ENCODE results near the gene KRT72. TPM values are rescaled to one million over a fixed set of nuclear protein-coding genes. Genes with fewer than 3 reads are reported as not detected.

The KRT72 gene
- total RNA-seq, result not detected

GRCh38 chr12:52600941-52601481 is at the start of gene KRT72:
Gene KRT72, minus strand, starts transcription at chr12:52601463. Its CDS starts 11 bp downstream, at chr12:52601452.
- POLR2A ChIA-PET, result no interaction called here
- DNase-seq, result peak; percentile 9
- peaks cover 4% of the 10 kb centered on the region for H3K4me1 Mint-ChIP-seq
- no peaks in the 10 kb centered on the region for H3K36me3 Mint-ChIP-seq (ENCODE audit: low read depth)
- H3K27ac Mint-ChIP-seq, result no peak within 1 kb of the TSS
- peaks cover 38% of the 10 kb centered on the region for H3K27me3 Mint-ChIP-seq
- H3K4me3 Mint-ChIP-seq, result no peak within 1 kb of the TSS
- CTCF ChIA-PET, result no interaction called here
- H3K9me3 Mint-ChIP-seq, result no peaks in the 10 kb centered on the region

GRCh38 chr12:52650520-52651081 is 49.3 kb upstream of the KRT72 start:
- Mint-ChIP-seq H3K27ac (no peak overlapping the region), H3K27me3 (peaks cover 30% of the 10 kb centered on the region), H3K36me3 (ENCODE audit: low read depth) (no peaks in the 10 kb centered on the region), H3K9me3 (no peaks in the 10 kb centered on the region), H3K4me3 (no peak overlapping the region), H3K4me1 (peaks cover 28% of the 10 kb centered on the region)
- CTCF ChIA-PET, result no interaction called here
- POLR2A ChIA-PET, result no interaction called here
- DNase-seq, result no peak

DNA sequence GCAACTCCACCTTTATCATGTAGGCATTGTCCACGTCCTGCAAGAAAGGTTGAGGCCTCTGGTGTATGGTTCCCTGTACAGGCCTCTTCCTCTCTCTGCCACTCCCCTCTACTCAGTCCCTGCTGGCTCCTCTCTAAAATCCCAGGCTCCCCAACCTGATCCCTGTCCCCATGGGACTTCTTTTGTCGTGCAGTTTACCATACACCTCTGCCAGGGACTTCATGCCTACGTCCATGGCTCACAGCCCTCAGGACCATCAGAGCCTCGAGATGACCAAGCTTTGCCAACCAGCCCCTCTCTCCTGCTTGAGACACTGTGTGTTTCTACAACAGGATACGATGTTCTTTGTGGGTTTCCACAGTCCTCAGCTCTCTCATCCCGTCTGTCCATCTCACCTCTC is 47.8 kb upstream of the KRT72 start:
- CTCF ChIA-PET, result no interaction called here
- Mint-ChIP-seq H3K4me1 (peaks cover 42% of the 10 kb centered on the region), H3K36me3 (ENCODE audit: low read depth) (peaks cover 10% of the 10 kb centered on the region), H3K27ac (no peak overlapping the region), H3K4me3 (no peak overlapping the region), H3K9me3 (peaks cover 3% of the 10 kb centered on the region), H3K27me3 (peaks cover 20% of the 10 kb centered on the region)
- POLR2A ChIA-PET, result no interaction called here
- no peak for DNase-seq

DNA sequence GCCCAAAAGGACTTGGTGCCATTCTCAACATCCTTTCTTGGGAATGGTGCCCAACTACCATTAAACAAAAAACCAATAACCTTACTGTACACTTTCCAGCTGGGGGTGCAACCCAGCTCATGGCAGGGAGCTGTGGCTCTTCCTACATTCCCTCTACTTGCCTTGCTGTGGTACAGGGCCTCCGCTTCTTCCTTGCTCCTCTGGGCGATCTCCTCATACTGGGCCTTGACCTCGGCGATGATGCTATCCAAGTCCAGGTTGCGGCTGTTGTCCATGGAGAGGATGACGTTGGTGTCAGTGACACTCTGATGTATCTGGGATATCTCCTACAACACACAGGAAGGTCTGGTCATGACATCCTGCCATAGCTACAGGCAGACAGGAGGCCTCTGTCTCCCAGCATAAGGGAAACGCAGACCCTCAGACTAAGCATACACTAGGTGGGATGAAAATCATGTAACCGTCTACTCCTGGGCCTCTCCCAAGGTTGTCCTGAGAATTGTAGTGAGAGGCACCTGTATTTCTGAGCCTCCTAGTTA is 46.8 kb upstream of the KRT72 start:
- Mint-ChIP-seq H3K27me3 (peaks cover 13% of the 10 kb centered on the region), H3K4me3 (no peak overlapping the region), H3K9me3 (peaks cover 3% of the 10 kb centered on the region), H3K4me1 (peaks cover 45% of the 10 kb centered on the region), H3K27ac (no peak overlapping the region), H3K36me3 (ENCODE audit: low read depth) (peaks cover 10% of the 10 kb centered on the region)
- POLR2A ChIA-PET, result no interaction called here
- CTCF ChIA-PET, result no interaction called here
- DNase-seq, result no peak

DNA sequence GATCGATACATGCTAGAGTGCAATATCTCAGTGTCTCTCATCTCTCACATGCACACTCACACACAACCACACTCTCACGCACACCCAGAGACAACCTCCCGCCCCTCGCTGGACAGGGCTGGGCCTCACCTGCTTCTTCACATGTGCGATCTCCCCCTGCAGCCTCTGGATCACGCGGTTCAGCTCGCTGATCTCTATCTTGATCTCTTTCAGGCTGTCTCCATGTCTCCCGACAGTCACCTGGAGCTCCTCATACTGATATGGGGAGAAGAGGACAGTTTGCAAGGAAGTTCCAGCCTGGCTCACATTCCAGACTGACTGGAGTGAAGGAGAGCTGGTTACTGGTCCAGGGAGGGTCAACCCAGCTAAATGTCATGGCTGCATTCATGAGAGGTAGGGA is 46.3 kb upstream of the KRT72 start:
- CTCF ChIA-PET, result no interaction called here
- DNase-seq, result no peak
- POLR2A ChIA-PET, result no interaction called here
- Mint-ChIP-seq H3K36me3 (ENCODE audit: low read depth) (peaks cover 10% of the 10 kb centered on the region), H3K9me3 (peaks cover 3% of the 10 kb centered on the region), H3K27ac (peak overlapping the region; percentile 32), H3K4me3 (no peak overlapping the region), H3K4me1 (peaks cover 46% of the 10 kb centered on the region), H3K27me3 (peaks cover 12% of the 10 kb centered on the region)

- H3K27ac Mint-ChIP-seq, result peak overlapping the region; percentile 99
- DNase-seq, result no peak
- peaks cover 3% of the 10 kb centered on the region for H3K9me3 Mint-ChIP-seq
- H3K4me1 Mint-ChIP-seq, result peaks cover 52% of the 10 kb centered on the region
- peaks cover 11% of the 10 kb centered on the region for H3K27me3 Mint-ChIP-seq
- H3K36me3 Mint-ChIP-seq (ENCODE audit: low read depth), result peaks cover 10% of the 10 kb centered on the region
- CTCF ChIA-PET, result no interaction called here
- POLR2A ChIA-PET, result interaction anchor here (0.8 kb wide), 1 partner anchor 34 kb away, joined by 4 read pairs; the partner anchor contains the start of gene KRT1
- no peak overlapping the region for H3K4me3 Mint-ChIP-seq
Measured at GRCh38 chr12:52646613-52647012, 45.4 kb upstream of the KRT72 start.

DNA sequence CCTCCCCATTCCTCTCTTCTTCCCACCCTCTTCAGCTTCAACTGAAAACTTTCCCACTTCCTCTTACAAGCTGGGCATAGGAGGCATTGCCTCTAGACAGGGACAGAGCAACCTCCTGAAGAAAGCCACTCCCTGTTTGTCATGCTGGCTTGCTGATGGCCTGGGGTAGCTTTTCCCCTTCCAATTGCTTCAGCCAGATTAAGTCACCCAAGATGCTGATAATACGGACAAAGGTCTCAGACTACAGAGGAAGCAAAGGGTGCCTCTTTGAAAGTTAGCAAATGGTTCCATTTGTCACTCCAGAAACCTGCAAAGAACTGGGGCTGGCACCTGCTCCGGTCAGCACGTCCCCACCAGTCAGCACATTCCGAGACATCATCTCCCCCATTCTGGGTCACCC is 44.7 kb upstream of the KRT72 start:
- peaks cover 57% of the 10 kb centered on the region for H3K4me1 Mint-ChIP-seq
- peaks cover 3% of the 10 kb centered on the region for H3K9me3 Mint-ChIP-seq
- CTCF ChIA-PET, result interaction anchor here (1.0 kb wide), 2 partner anchors 12 to 234 kb away, joined by 3 to 4 read pairs; no protein-coding TSS in a partner anchor
- POLR2A ChIA-PET, result interaction anchor here (0.8 to 1.2 kb wide), 3 partner anchors 11 to 360 kb away, joined by 4 read pairs; partner anchors contain the start of gene KRT1
- peak overlapping the region; percentile 99 for H3K27ac Mint-ChIP-seq
- H3K27me3 Mint-ChIP-seq, result peaks cover 13% of the 10 kb centered on the region
- H3K4me3 Mint-ChIP-seq, result no peak overlapping the region
- peaks cover 10% of the 10 kb centered on the region for H3K36me3 Mint-ChIP-seq (ENCODE audit: low read depth)
- DNase-seq, result no peak

DNA sequence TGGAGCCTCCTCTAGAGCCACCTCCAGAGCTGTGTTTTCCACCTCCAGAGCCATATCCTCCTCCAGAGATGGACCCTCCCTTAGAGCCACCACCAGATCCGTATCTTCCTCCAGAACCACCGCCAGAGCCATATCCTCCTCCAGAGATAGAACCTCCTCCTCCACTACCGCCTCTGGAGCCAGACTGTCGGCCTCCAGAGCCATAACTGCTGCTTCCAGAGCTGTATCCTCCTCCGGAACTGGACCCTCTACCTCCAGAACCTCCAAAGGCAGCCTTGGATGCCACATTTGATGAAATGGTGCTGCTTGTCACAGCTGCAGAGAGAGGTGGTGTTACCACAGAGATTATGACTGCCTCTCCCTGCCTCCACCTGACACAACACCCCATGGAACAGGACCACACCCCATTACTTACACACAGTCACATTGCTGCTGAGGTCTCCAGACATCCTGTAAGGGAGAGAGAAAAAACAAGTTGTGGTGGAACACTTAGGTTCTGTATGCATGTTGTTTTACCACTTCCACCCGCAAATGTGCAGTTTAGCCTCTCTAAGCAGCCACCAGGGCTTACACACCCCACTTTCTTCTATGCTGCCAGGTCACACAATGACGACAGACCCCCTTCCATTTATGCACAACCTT is 44.0 kb upstream of the KRT72 start:
- POLR2A ChIA-PET, result interaction anchor here (1.0 to 1.3 kb wide), 4 partner anchors 9 to 360 kb away, joined by 3 to 5 read pairs (median 4); no protein-coding TSS in a partner anchor
- peak; percentile 76 for DNase-seq
- peaks cover 3% of the 10 kb centered on the region for H3K9me3 Mint-ChIP-seq
- H3K27ac Mint-ChIP-seq, result peak overlapping the region; percentile 99
- peaks cover 16% of the 10 kb centered on the region for H3K27me3 Mint-ChIP-seq
- H3K36me3 Mint-ChIP-seq (ENCODE audit: low read depth), result peaks cover 10% of the 10 kb centered on the region
- CTCF ChIA-PET, result interaction anchor here (1.0 to 1.1 kb wide), 3 partner anchors 12 to 234 kb away, joined by 3 to 4 read pairs (median 3); no protein-coding TSS in a partner anchor
- H3K4me1 Mint-ChIP-seq, result peaks cover 57% of the 10 kb centered on the region
- H3K4me3 Mint-ChIP-seq, result peak overlapping the region; percentile 9

DNA sequence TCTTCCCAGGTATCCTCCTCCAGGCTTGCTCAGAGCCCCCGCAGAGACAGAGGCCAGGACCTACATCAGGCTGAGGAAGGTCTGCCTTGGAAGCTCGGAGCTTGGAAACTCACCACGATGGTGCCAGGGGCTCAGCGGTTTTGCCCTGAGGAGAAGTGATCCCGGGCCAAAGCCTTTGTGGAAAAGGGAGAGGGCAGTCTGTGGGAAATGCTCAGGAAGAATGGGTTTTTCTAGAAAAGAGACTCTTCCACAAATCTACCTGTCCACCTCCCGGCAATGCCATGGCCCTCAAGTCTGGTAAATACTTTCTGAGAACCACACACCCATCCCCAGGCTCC is 42.8 kb upstream of the KRT72 start:
- Mint-ChIP-seq H3K27ac (no peak overlapping the region), H3K36me3 (ENCODE audit: low read depth) (peaks cover 10% of the 10 kb centered on the region), H3K27me3 (peaks cover 19% of the 10 kb centered on the region), H3K4me1 (peaks cover 54% of the 10 kb centered on the region), H3K4me3 (no peak overlapping the region), H3K9me3 (peaks cover 3% of the 10 kb centered on the region)
- DNase-seq, result no peak
- POLR2A ChIA-PET, result no interaction called here
- CTCF ChIA-PET, result interaction anchor here (1.1 kb wide), 1 partner anchor 11 kb away, joined by 3 read pairs; no protein-coding TSS in a partner anchor

- no peak for DNase-seq
- H3K36me3 Mint-ChIP-seq (ENCODE audit: low read depth), result peaks cover 10% of the 10 kb centered on the region
- POLR2A ChIA-PET, result no interaction called here
- no peak overlapping the region for H3K4me3 Mint-ChIP-seq
- H3K9me3 Mint-ChIP-seq, result peaks cover 3% of the 10 kb centered on the region
- peaks cover 21% of the 10 kb centered on the region for H3K27me3 Mint-ChIP-seq
- CTCF ChIA-PET, result interaction anchor here (1.0 kb wide), 1 partner anchor 58 kb away, joined by 3 read pairs; no protein-coding TSS in a partner anchor
- H3K4me1 Mint-ChIP-seq, result peaks cover 50% of the 10 kb centered on the region
- H3K27ac Mint-ChIP-seq, result no peak overlapping the region
Measured at GRCh38 chr12:52643233-52644077, 42.2 kb upstream of the KRT72 start.

- no peak for DNase-seq
- H3K27ac Mint-ChIP-seq, result no peak overlapping the region
- H3K9me3 Mint-ChIP-seq, result peaks cover 3% of the 10 kb centered on the region
- no peak overlapping the region for H3K4me3 Mint-ChIP-seq
- POLR2A ChIA-PET, result interaction anchor here (1.0 kb wide), 1 partner anchor 11 kb away, joined by 3 read pairs; no protein-coding TSS in a partner anchor
- H3K36me3 Mint-ChIP-seq (ENCODE audit: low read depth), result peaks cover 10% of the 10 kb centered on the region
- H3K4me1 Mint-ChIP-seq, result peaks cover 38% of the 10 kb centered on the region
- peaks cover 30% of the 10 kb centered on the region for H3K27me3 Mint-ChIP-seq
- CTCF ChIA-PET, result interaction anchor here (1.2 to 1.5 kb wide), 2 partner anchors 8 to 58 kb away, joined by 3 to 4 read pairs; no protein-coding TSS in a partner anchor
Measured at GRCh38 chr12:52641468-52641867, 40.2 kb upstream of the KRT72 start.

DNA sequence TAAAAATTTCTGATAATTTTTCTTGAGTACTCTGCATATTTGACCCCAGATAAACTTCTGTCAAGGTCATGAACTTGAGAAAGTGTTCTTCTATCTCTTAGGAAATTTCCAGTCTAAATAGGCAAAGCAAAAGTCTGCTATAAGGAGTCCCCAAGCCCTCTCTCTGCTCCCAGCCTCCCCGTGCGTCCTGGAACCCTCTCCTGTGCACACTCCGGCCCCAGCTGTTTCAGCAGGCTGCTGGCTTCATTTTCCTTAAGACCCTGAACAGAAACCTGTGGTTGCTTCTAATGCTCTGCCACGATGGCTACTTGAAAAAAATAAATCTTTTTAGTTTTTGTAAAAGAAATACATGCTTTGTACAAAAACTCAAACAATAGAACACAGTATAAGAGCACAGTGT is 36.0 kb upstream of the KRT72 start:
- no peak overlapping the region for H3K4me3 Mint-ChIP-seq
- H3K9me3 Mint-ChIP-seq, result no peaks in the 10 kb centered on the region
- no peak for DNase-seq
- peaks cover 33% of the 10 kb centered on the region for H3K4me1 Mint-ChIP-seq
- H3K27me3 Mint-ChIP-seq, result peaks cover 37% of the 10 kb centered on the region
- POLR2A ChIA-PET, result no interaction called here
- no peaks in the 10 kb centered on the region for H3K36me3 Mint-ChIP-seq (ENCODE audit: low read depth)
- no peak overlapping the region for H3K27ac Mint-ChIP-seq
- CTCF ChIA-PET, result no interaction called here
